ENCODE measurements around the gene SLC1A2. TPM values are rescaled to one million over a fixed set of nuclear protein-coding genes. Genes with fewer than 3 reads are reported as not detected.

The SLC1A2 gene
- total RNA-seq, 1 experiment from 2014 or later: 0.11 TPM

DNA sequence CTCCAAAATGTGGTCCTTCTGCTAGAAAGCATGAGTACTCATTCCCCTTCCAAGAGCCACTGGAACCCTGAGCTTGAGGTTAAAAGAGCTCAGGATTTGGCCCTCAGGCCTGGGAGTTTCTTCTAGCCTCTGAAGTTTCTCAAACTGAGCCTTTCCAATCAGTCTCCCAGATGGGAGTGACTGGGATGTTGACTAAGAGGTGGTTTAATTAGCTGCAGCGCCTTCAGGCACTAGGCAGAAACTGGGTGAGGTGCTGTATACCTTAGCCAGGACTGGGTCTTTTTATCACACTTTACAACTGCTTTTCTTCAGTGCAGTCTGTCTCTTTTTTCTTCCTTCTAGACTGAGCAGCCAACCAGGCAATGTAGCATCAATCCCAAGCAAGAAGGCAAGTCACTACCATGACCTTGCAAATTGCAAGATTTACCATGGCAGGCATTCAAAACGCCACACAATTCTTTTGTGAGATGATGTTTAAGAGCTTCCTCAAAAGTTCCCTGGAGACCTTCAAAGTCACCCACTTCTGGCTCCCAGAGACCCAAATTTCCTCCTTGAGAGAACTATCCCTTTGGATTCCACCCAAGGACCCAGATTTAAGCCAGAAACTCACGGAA lies 93.0 kb downstream of the SLC1A2 start:
- intact Hi-C loops (cut with micrococcal nuclease; ENCODE audit: unreplicated experiment): no loop called here
- no peaks in the 10 kb centered on the region for H3K27me3 ChIP-seq (replicated peaks; ENCODE audit: insufficient read depth, low read depth, low read length, poor library complexity)
- no peak for TF ChIP-seq EZH2 (IDR thresholded peaks at IDR 0.05; ENCODE audit: borderline replicate concordance, low read depth, low read length, poor library complexity, severe bottlenecking)
- ChIA-PET CTCF (no interaction called here), POLR2A (ENCODE audit: low non-redundant PET) (no interaction called here)
- no peak overlapping the region for H3K4me3 ChIP-seq (ENCODE audit: low read depth, low read length, poor library complexity, severe bottlenecking)
- no peaks in the 10 kb centered on the region for H3K36me3 ChIP-seq (ENCODE audit: insufficient read depth, low read length, poor library complexity, severe bottlenecking)
- DNase-seq (ENCODE audit: low spot score): no peak
- BruUV-seq (replicated peaks): no TSS peak
- H3K4me1 ChIP-seq (ENCODE audit: insufficient read depth, low read length, poor library complexity, severe bottlenecking): no peaks in the 10 kb centered on the region
- no peaks in the 10 kb centered on the region for H3K9me3 ChIP-seq (ENCODE audit: low read depth, low read length, poor library complexity, severe bottlenecking)
- no peak overlapping the region for H3K27ac ChIP-seq (ENCODE audit: low read depth, low read length, poor library complexity, severe bottlenecking)

DNA sequence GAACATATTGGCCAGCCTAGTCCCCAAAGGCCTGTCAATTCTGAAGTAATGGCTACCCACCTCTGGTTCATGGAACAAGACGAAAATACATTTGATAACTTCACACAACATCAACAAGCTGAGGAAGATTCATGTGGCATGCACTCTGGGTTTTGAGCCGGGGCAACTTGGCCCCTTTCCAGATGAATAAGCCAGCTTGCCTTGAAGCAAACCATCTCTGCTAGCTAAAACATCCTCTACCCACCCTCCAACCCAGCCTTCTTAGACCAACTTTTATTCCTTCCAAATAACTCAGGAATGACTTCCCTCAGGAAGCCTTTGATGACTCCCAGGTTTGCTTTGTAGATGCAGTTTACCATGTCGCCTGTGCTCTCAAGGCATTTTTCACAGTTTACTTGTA lies 94.4 kb downstream of the SLC1A2 start:
- intact Hi-C loops (cut with micrococcal nuclease; ENCODE audit: unreplicated experiment): no loop called here
- no TSS peak for BruUV-seq (replicated peaks)
- Histone ChIP-seq H3K36me3 (ENCODE audit: insufficient read depth, low read length, poor library complexity, severe bottlenecking) (no peaks in the 10 kb centered on the region), H3K4me3 (ENCODE audit: low read depth, low read length, poor library complexity, severe bottlenecking) (no peak overlapping the region), H3K27me3 (replicated peaks; ENCODE audit: insufficient read depth, low read depth, low read length, poor library complexity) (no peaks in the 10 kb centered on the region), H3K9me3 (ENCODE audit: low read depth, low read length, poor library complexity, severe bottlenecking) (no peaks in the 10 kb centered on the region), H3K27ac (ENCODE audit: low read depth, low read length, poor library complexity, severe bottlenecking) (no peak overlapping the region), H3K4me1 (ENCODE audit: insufficient read depth, low read length, poor library complexity, severe bottlenecking) (no peaks in the 10 kb centered on the region)
- CTCF ChIA-PET: no interaction called here
- TF ChIP-seq EZH2 (IDR thresholded peaks at IDR 0.05; ENCODE audit: borderline replicate concordance, low read depth, low read length, poor library complexity, severe bottlenecking): no peak
- TF ChIP-seq, protein P1, sequence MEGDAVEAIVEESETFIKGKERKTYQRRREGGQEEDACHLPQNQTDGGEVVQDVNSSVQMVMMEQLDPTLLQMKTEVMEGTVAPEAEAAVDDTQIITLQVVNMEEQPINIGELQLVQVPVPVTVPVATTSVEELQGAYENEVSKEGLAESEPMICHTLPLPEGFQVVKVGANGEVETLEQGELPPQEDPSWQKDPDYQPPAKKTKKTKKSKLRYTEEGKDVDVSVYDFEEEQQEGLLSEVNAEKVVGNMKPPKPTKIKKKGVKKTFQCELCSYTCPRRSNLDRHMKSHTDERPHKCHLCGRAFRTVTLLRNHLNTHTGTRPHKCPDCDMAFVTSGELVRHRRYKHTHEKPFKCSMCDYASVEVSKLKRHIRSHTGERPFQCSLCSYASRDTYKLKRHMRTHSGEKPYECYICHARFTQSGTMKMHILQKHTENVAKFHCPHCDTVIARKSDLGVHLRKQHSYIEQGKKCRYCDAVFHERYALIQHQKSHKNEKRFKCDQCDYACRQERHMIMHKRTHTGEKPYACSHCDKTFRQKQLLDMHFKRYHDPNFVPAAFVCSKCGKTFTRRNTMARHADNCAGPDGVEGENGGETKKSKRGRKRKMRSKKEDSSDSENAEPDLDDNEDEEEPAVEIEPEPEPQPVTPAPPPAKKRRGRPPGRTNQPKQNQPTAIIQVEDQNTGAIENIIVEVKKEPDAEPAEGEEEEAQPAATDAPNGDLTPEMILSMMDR (conservative IDR thresholded peaks at IDR 0.05; ENCODE audit: low read depth, low read length): no peak
- POLR2A ChIA-PET (ENCODE audit: low non-redundant PET): no interaction called here
- no peak for DNase-seq (ENCODE audit: low spot score)

DNA sequence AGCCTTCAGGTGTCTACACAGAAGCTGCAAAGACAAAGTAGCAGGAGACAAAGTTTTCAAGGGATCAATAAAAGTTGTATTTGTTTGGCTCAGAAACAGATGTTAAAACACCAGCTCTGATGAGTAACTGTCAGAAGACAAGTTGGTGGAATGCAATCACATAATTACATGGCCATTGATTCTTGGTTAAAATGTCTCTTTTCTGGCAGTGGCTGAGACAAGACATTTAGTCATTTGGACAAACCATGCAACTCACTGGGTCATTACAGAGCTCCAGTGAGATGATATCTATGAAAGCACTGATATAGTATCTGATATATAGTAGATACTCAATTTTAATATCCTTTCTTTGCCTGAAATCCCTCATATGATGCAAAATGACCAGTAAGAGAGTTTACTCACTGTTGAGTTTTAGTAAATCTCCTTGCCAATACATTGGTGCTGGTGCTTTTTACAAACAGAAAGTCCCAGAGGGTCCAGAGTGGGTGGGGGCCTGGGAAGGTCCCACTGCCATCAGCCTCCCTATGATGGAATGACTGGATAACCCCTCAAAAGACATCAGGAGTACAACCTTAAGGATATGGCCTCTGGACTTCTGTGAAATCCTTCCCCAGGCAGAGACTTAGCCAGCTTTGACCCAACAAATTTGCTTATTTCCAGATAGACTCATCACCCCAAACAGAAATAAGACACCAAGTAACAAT lies 95.0 kb downstream of the SLC1A2 start:
- no TSS peak for BruUV-seq (replicated peaks)
- CTCF ChIA-PET: no interaction called here
- no peak for DNase-seq (ENCODE audit: low spot score)
- POLR2A ChIA-PET (ENCODE audit: low non-redundant PET): no interaction called here
- H3K27me3 ChIP-seq (replicated peaks; ENCODE audit: insufficient read depth, low read depth, low read length, poor library complexity): no peaks in the 10 kb centered on the region
- intact Hi-C loops (cut with micrococcal nuclease; ENCODE audit: unreplicated experiment): no loop called here
- TF ChIP-seq, protein P1 (conservative IDR thresholded peaks at IDR 0.05; ENCODE audit: low read depth, low read length): no peak
- no peak for TF ChIP-seq EZH2 (IDR thresholded peaks at IDR 0.05; ENCODE audit: borderline replicate concordance, low read depth, low read length, poor library complexity, severe bottlenecking)
- no peak overlapping the region for H3K4me3 ChIP-seq (ENCODE audit: low read depth, low read length, poor library complexity, severe bottlenecking)
- H3K4me1 ChIP-seq (ENCODE audit: insufficient read depth, low read length, poor library complexity, severe bottlenecking): no peaks in the 10 kb centered on the region
- no peaks in the 10 kb centered on the region for H3K36me3 ChIP-seq (ENCODE audit: insufficient read depth, low read length, poor library complexity, severe bottlenecking)
- no peak overlapping the region for H3K27ac ChIP-seq (ENCODE audit: low read depth, low read length, poor library complexity, severe bottlenecking)
- no peaks in the 10 kb centered on the region for H3K9me3 ChIP-seq (ENCODE audit: low read depth, low read length, poor library complexity, severe bottlenecking)
